Prostate gland (tissue), 2 donors: Measurements from ENCODE around the gene ARRDC1.

Experiments
- POLR2A ChIP-seq: fragments of 450-650 bp; IDR thresholded peaks from one replicate; pipeline ENCODE4 v1.6.1; 2016; ENCODE audit warnings: antibody characterized with exemption, mild to moderate bottlenecking
- TF ChIP-seq, protein P1 (sequence below), 4 experiments: fragments of 200-600 bp in 2 of 4; fragments of 450-650 bp in 2 of 4; sonication (generic) in 2 of 4; IDR thresholded peaks; 1 replicate in 3 of 4; 2 replicates in 1 of 4; pipeline ENCODE4 v1.5.1; 2016 to 2019; ENCODE audit warnings: antibody characterized with exemption in 4 of 4, mild to moderate bottlenecking in 2 of 4, moderate library complexity in 2 of 4

DNA sequence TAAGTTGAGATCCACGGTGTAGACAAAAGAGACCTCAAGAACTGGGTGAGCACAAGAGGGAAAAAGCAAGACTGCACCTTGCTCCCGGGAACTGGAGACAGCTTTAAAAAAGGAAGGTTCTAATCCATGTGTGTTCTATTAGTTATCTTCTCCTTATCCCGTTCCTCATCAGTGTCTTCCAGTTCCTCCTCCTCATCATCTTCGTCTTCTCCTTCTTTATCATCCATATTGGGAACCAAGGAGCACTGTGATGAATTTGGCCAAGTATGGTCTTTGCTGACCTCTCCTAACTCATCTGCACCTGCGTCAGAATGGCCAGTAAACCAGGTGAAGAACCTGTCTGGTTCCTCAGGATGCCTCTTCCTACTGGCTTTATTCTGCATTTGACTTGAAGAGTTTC lies 35.4 kb downstream of the ARRDC1 start:
- TF ChIP-seq, protein P1, sequence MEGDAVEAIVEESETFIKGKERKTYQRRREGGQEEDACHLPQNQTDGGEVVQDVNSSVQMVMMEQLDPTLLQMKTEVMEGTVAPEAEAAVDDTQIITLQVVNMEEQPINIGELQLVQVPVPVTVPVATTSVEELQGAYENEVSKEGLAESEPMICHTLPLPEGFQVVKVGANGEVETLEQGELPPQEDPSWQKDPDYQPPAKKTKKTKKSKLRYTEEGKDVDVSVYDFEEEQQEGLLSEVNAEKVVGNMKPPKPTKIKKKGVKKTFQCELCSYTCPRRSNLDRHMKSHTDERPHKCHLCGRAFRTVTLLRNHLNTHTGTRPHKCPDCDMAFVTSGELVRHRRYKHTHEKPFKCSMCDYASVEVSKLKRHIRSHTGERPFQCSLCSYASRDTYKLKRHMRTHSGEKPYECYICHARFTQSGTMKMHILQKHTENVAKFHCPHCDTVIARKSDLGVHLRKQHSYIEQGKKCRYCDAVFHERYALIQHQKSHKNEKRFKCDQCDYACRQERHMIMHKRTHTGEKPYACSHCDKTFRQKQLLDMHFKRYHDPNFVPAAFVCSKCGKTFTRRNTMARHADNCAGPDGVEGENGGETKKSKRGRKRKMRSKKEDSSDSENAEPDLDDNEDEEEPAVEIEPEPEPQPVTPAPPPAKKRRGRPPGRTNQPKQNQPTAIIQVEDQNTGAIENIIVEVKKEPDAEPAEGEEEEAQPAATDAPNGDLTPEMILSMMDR (IDR thresholded peaks at IDR 0.05), result no peak
- no peak for TF ChIP-seq POLR2A
